GM21447 (cell line): ENCODE results near the gene LRRC8B.

Source experiments
- ATAC-seq: cut with Tn5 transposase; IDR thresholded peaks from one replicate; pipeline ENCODE4 v1.9.1; 2021; ENCODE audit not compliant: unreplicated experiment

Gene LRRC8B

DNA sequence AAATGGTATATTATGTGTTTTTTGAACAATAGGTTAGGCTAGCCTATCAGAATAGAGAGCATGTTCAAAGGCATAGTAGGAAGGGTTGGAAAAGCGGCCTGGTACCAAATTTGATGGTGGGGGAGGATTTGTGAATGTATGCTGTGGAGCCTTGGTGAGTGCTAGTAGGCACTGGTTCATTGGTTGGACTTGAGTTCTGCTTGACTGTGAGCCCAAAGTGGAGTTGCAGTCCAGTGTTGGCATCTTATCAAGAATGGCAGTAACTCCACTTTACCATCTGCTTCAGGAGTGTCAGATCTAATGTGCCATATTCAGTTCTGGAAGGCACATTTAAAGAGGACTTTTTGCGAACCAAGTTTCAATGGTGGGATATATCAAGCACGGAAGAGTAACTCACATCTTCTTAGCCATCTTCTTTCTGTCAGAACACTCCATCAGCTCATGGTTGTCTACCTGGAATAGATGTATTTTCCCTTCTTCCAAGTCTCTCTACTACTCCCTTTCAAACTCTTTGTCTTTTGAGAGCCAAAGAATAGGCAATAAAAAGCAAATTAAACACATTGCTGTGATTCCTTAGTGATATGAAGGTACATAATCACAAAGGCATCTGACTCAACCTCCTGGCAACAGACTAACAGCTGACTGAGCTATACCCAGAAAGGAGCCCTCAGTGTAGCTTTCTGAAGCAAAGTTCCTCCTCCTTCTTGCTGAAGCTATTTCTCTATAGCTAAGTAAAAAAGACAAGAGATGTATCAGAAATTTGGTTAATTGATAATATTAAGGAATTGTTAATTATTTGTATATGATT, 21.7 kb downstream of the LRRC8B start:
- ATAC-seq, result no peak

DNA sequence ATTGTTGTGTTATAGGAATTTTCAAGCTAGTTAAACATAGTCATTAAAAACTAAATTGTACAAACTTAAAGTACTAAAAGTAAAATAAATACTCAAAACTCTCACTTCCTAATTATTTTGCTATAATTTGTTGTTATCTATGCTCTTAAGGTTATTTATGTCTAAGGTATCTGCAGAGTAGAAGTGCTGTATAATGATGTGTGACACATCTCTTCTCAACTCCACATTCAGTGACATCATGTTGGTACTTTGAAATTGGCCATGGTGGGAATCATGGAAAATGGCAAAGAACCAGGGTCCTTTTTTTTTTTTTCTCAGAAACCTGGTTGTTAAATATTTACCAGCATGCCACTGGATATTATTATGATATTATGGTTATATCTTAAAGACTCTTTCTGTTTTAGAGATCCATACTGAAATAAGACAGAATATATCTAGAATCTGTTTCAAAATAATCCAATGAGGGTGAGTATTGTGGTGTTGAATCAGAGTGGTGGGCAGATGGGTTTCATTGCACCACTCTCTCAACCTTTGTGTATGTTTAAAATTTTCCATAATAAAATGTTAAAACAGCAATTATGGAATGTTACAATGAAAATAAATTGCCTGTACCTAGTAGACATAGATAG, 22.4 kb downstream of the LRRC8B start:
- ATAC-seq, result no peak

DNA sequence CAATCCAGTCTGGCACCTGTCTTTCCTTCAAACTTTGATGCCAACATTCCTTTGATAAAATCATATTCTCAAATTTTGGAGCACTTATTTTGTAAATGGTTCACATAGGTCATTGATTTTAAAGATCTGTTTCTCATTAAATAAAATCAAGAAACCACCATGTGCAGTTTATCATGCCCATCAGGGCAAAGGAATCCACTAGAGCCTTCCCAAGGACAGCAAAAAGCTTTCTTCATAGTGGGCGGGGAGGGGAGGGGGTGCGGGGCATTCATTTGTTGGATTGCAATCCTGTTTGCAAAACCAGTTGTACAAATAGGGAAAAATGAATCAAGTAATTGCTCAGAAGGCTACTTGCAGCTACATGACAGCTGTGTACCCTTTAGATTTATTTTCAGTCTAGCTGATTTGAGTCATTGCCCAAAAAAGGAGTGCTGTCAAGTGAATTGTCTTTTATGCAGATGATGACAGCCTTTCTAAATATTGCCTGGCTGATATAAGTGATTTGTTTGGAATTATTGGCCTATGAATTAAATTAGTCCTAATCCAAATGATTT, 23.0 kb downstream of the LRRC8B start:
- ATAC-seq, result no peak

DNA sequence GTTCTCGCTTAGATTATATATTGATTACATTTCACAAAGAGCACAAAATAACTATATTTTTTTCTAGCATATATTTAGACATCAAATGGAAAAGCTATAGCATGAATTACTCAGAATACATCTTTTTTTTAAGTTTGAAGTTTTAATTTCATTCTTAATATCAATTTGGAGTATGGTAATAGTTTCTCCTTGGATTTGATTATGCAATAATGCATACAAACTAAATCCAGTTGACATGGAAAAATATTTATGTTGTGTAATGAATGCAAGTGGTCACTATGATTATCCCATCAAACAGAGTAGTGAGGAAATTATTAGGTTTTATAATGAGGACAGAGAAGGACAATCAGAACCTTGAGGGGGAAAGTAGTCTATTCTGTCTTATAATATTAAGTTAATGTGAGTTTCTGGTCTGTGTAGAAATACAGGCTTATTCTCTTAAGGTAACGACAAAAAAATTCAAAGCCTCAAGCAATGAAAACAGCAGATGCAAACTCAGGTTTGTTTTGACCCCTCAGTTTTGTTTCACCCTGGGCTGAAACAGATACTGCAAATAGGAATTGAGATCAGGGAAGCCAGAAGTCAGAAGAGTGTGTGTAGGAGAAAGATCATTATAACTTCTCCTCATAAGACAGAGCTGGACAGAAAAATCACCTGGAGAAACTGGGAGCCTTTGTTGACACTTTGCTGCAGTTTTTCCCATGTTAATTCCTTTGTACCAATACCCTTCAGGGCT, 23.7 kb downstream of the LRRC8B start:
- no peak for ATAC-seq

DNA sequence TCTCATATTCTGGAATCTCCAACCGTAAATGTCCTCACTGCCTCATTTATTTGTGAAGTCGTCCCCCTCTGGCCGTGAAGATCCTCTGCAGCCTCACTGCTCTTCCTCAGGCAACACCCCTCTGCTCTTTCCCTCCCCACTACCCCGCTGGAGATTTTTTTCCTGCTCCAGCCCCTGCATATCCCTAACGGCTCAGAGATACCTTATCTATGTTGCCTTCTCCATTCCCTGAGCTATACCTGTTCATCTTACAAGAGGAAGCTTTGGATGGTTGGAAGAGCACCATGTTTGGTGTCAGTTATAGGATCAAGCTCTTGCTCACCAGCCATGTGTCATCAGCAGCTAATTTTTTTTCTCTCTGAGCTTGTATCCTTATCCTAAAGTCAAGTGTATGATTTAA, 26.4 kb downstream of the LRRC8B start:
- no peak for ATAC-seq

DNA sequence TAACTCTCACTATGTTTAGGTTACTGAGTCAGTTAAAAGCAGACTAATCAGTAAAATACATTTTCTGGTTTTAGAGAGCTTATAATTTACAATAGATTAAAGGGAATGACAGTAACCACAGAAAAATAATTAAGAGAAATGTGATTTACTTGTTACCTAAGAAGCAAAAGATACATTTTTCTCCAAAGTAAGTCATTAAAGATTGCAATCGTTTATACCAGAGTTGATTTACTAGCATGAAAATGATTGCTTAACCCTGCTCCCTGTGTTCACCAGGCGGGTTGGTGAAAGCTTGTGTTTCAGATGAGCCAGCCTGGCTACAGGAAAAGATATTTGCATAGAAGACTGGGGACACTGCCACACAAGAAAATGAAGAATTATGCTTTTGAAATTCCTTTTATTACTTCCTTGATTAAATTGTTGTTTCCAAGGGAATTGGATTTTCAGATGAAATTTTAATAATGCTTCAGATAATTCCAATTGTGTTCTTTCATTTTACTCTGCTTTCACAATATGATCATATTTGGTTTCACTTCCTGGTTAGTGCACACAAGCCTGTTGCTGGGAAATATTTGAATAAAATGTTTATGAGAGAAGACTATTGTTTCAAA, 27.9 kb downstream of the LRRC8B start:
- ATAC-seq, result peak; percentile 88

DNA sequence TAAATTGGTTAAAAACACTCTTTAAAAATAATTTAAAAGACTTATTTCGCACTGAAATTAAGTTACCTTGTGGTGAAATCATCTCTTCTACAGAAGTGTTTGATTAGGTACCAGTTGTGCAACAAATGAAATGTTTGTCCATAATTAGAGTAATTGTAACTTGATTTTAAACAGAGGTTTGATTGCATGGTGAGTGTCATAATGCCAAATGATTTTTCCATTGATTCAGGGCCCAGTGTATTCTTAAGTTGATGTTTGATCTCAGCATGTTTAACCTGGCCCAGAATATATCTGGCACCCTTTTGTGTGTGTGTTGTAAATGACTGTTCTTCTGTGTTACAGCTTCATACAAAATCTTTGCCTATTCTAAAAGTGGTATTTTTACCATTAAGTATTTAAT, 28.5 kb downstream of the LRRC8B start:
- ATAC-seq, result no peak

DNA sequence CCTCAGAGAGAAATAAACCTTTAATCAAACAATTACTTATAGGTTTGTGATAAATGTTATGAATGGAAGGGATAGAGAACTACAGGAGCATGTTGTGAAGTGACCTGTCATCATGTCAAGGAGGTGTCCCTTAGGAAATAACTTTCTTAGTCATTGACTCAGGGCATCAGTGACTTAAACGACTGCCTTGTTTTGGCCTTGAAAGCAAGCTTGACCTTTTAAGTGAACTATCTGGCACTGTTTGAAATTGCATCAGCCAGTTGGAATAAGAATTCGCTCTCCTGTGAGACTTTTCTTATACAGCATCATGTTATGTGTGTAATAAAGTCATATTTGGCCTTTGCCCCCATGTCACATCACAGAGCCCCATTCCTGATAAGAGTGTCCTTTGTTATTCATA, 30.9 kb downstream of the LRRC8B start:
- ATAC-seq, result no peak

DNA sequence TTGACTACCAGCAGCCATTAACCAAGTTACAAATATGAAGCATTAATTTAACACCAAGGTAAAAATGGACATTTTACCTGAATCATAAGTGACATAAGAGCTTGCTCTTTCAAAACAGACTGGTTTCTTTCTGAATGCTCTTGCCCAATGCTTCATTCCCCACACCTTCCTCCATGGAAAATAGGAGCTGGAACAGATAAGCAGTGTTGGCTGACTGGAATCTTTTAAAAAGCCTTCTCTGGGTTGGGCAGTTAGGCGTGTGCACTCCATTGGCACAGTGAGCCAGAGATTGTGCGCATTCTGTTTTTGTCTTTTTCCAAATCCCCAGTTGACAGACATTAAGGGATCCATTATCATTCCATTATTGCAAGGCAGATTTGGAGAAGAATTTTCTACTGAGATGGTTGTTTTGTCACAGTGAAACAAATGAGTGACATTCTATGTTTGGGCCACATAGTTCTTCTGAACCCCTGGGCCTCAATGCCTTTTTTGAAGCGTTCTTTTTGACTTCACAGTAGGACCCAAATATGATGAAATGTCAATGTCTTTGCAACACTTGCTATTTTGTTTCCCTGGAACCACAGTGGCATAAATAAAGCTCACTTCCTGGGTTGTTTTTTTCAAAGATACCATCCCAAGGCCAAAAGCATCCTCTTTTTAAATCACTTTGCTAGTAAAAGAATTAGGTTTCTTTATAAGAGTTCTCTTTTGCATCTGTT, 32.3 kb downstream of the LRRC8B start:
- no peak for ATAC-seq

DNA sequence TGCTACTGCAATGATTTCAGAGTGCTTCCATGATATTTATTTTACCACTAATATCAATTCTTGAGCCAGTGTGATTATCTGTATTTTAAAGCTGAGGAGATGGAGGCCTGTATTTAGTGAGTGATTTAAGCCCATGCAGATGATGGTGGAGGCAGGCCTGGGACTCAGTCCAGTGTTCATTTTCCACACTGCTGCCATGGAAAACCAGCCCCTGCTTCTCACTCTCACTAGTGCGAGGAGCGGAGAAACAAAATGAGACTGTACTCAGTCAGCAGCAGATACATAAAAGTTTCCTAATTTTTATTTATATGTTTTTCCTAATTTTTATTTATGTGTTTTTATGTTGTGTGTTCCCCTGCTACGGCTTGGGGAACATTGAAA, 32.8 kb downstream of the LRRC8B start:
- ATAC-seq, result no peak

DNA sequence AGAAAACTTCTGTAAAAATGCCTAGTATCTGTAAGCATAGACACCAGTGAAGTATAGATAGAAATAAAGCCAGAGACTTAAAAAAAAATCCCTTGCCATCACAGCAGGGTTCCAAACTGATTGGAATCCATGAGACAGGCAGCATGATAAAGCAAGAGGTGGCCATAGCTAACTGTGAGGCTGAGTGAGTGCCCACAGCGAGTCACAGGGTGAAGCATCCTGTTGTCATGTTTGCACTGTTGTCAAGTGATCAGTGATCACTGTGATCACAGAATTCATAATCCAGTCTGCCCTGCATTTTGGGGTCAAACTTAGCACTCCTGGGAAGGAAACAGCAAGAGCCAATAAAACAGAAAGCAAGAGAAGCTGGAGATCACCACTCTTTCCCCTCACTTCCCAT, 33.3 kb downstream of the LRRC8B start:
- ATAC-seq, result no peak

DNA sequence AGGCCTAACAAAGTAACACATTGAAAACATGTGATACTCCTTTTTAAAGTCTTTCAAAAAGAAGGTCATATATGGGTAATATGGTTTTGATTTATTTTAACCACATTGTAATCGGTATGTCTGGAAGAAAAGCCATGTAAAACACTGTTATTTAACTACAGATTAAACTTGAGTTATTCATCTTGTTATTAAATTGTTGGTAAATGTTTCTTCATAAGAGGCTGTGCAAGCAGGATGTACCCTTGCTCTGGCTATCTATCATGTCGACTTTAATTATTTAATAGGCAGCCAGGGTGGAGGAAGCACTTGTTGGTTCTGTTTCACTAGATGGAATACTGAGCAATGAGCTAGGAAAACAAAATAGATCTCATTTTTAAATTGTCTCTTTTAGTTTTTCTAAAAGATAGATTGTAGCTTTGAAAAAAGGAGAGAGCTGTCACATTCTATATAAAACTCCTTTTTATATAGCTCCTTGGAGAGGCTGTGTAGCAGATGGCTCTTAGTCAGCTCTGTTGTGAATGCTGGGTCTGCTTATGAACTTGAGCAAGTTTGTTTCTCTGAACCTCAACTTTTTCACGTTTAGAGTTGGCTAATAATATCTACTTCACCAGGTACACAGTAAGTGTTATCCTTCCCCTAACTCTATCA, 39.5 kb downstream of the LRRC8B start:
- no peak for ATAC-seq

DNA sequence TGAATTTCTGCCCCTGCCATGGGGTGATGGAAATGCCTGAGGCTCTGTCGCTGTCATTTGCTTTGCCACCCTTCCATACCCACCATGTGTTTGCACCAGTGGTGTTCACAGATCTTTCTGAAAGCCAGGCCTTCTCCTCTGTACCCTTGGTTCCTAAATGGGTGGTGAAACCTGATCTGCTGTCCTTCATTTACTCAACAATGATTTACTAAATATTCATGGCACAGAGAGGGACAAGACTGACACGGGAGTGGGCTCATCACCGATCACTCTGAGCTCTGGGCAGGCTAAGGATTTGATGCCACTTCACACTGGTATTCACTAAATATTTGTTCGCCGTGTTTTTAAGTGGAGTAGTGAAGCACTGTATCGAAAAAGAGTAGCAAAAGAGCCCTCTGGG, 40.9 kb downstream of the LRRC8B start:
- no peak for ATAC-seq

DNA sequence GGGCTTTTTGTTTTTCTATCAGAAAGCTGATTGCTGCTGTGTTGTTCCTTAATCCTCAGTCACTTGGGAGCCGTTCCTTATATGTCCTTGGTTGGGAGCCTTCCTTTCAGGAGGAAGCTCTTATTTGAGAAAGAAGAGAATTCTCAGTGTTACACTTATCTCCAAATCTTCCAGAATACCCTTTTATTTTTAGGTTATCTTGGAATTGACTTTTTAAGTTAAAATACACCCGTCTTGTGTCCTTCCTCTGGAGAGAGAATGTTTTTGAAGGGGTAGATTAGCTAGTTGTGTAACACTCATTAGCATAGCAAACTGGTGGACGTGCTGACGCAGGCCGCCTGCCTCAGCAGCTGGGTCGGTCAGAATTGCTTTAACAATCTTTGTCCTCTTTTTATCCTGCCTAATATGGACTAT, 42.1 kb downstream of the LRRC8B start:
- ATAC-seq, result no peak

DNA sequence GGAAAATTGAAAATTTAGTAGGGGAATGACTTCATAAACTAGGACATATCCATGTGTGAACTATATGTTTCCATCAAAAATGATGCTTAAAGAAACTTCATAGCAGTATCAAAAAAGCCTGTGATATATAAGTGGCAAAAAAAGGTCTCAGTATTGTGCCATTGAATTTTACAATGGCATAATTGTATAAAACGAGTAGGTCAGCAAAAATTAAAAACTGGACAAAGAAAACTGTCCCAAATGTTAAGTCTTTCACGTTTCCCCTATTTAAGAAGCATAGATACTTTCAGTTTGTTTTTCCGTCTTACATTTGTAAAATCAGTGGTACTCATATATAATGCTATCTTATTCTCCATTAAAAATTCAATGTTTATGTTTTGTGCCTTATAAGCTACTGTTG, 43.2 kb downstream of the LRRC8B start:
- ATAC-seq, result no peak

DNA sequence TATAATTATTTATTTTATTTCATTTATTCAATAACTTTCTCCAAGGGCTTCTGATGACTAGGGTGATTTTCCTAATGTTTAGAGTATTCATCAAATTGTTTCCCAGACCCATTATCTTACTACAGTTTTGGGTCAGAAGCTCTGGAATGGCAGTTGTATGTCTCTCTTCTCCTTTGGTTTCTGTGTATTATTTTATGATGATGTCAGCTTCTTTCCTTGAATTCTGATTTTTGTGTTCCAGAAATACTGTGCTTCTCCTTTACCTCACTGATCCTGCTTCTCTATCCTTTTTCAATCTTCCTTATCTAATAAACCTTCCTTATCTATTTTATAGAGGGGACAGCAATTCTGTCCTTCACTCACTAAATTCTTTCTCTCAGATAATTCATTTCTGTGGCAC, 48.8 kb downstream of the LRRC8B start:
- no peak for ATAC-seq

DNA sequence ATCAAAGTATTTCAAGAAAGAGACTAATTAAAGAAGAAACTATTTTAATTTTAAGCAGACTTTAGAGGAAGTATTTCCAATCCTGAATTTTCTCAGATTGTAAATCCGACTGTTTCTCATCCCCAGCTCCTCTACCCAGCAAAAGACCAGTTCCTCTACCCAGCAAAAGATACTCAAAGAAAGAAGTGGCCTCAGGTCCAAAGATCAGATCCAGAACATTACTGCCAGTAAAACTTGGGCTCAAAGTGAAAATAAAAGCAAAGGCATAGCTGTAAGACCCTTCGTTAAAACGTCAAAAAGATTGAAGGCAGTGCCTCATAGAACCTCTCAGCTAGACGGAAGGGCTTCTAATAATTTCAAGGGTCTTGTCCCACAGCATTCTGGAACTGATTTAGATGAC, 50.0 kb downstream of the LRRC8B start:
- no peak for ATAC-seq

DNA sequence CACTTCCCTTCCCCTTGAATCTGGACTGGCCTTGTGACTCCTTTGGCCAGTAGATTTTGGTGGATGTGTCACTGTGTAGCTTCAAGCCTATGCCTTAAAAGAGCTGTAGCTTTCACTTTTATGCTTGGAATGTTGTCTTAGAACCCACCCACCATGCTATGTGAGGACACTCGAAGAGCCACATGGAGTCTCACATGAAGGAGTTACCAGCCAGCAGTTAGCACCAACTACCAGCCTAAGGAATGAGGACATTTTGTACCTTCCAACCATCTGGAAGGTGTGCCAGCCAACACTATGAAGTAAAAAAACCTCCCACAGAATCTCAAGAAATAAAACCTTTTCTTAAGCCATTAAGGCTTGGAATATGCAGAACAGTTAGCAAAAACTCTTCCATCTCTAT, 50.6 kb downstream of the LRRC8B start:
- ATAC-seq, result no peak

DNA sequence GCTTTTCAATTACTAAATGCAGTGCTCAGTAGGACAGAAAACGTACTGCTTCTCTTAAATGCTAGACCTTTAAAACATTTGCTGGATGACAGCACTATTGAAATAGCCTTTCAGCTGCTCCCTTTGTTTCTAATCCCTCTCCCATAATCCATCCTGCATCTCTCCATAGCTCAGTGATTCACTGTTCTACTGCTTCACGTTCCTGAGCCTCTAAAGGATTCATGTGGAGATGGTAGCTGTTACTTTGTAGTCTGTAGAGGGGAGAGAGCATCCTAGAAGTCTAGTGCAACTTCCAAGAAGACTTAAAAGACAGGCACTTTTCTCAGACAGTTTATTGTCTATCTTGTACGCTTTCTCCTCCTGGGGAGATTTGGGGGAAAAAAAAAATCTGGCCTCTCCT, 51.4 kb downstream of the LRRC8B start:
- no peak for ATAC-seq

DNA sequence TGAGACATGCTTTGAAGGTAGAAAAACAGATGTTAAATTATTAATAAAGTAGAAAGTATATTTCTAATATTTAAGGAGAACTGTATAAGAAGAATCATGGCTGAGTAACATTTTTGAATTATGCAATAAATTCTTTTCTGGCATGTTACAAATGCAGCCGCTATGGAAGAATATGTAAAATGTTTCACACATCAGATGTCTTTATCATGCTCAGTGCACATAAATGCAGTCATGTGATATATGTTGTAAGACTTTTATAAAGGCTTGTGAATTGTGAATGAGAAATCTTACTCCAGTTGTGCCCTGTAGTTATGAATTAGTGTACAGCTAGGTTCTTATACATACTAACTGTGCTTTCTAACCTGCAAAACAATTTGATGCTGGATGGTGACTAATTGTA, 53.5 kb downstream of the LRRC8B start:
- no peak for ATAC-seq
